ENCODE data around the gene PHF21B. TPM values are rescaled to one million over a fixed set of nuclear protein-coding genes. Genes with fewer than 3 reads are reported as not detected.

PHF21B gene
- total RNA-seq, 1 donor from 2014 or later: 19.0 TPM

DNA sequence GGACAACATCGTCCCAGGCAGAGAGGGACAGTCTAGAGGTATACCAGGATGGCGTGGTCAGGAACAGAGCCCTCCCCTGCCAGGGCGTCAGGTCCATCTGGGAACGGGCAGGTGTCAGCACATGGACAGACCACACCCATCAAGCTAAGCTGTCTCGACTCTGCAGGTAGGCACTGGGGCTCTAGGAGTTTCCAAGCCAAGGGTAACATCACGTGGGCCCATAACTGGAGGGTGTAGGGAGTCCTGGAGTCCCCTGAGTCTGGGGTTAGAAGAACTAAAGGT, 75.4 kb downstream of the PHF21B start:
- Mint-ChIP-seq H3K36me3 (no peaks in the 10 kb centered on the region), H3K4me3 (no peak overlapping the region), H3K4me1 (ENCODE audit: unreplicated experiment) (peaks cover 17% of the 10 kb centered on the region), H3K27me3 (peaks cover 3% of the 10 kb centered on the region), H3K9me3 (no peaks in the 10 kb centered on the region), H3K27ac (no peak overlapping the region)
- no peak for TF ChIP-seq CTCF (conservative IDR thresholded peaks at IDR 0.05)
- DNase-seq (ENCODE audit: extremely low spot score, unreplicated experiment): no peak

DNA sequence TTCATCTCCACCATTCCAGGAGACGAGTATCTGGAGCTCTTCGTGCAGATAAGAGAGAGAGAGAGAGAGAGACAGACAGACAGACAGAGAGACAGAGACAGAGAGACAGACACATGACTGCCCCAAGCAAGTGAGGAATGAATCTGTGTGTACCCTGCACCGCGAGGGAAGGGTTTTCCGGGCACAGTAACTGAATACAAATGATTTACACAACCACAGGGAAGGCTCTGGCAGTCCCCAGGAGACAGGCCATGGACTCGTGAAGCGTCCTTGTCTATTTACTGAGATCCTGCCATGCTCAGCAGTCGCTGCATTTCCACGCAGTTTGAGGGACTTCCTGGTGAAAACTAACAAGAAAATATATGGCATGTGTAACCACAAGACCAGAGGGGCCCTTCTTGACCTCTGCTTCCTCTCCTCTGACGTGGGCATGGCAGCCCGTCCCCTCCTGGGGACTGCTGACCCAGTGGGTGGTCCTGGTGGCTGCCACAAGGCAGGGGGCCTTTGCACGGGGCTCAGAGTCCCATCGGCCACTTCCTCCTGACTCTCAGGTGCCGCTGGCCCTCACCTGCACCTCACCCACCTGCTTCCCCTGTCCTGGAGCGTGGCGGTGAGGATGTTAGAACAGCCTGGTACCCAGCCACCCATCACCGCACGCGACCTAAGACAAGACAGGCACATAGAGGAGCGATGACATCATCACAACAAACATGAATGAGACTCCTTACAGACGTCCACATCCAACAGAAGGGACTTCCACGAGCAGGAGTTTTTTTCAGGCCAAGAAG, 75.9 kb downstream of the PHF21B start:
- no peak for DNase-seq (ENCODE audit: extremely low spot score, unreplicated experiment)
- Mint-ChIP-seq H3K9me3 (no peaks in the 10 kb centered on the region), H3K4me1 (ENCODE audit: unreplicated experiment) (peaks cover 20% of the 10 kb centered on the region), H3K36me3 (no peaks in the 10 kb centered on the region), H3K27me3 (peaks cover 8% of the 10 kb centered on the region), H3K27ac (no peak overlapping the region), H3K4me3 (no peak overlapping the region)
- no peak for TF ChIP-seq CTCF (conservative IDR thresholded peaks at IDR 0.05)

DNA sequence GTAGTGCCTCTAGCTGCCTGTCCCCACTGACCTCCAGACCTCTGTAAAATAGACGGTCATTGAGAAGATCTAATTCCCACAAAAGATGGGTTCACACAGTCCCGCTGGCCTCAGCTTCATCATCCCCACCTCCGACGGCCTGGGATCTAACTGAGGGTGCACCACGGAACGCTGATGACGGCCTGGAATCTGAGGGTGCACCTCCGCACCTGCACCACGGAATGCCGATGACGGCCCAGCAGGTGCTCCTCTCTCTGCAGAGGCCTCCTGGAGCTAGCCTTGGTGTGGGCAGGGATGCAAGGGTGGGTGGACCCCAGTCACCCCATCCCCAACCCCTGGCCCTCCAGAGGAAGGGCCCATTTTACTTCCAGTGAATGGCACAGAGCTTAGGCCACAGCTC, 77.3 kb downstream of the PHF21B start:
- TF ChIP-seq CTCF (conservative IDR thresholded peaks at IDR 0.05): no peak
- Mint-ChIP-seq H3K27me3 (peaks cover 10% of the 10 kb centered on the region), H3K9me3 (no peaks in the 10 kb centered on the region), H3K27ac (no peak overlapping the region), H3K36me3 (no peaks in the 10 kb centered on the region), H3K4me1 (ENCODE audit: unreplicated experiment) (peaks cover 28% of the 10 kb centered on the region), H3K4me3 (no peak overlapping the region)
- no peak for DNase-seq (ENCODE audit: extremely low spot score, unreplicated experiment)

GRCh38 chr22:44931766-44932165, 78.0 kb downstream of the PHF21B start:
- peaks cover 11% of the 10 kb centered on the region for H3K27me3 Mint-ChIP-seq
- H3K4me3 Mint-ChIP-seq: no peak overlapping the region
- no peak for TF ChIP-seq CTCF (conservative IDR thresholded peaks at IDR 0.05)
- no peaks in the 10 kb centered on the region for H3K9me3 Mint-ChIP-seq
- H3K4me1 Mint-ChIP-seq (ENCODE audit: unreplicated experiment): peaks cover 31% of the 10 kb centered on the region
- H3K36me3 Mint-ChIP-seq: no peaks in the 10 kb centered on the region
- DNase-seq (ENCODE audit: extremely low spot score, unreplicated experiment): no peak
- no peak overlapping the region for H3K27ac Mint-ChIP-seq

- Mint-ChIP-seq H3K4me3 (no peak overlapping the region), H3K27me3 (peaks cover 11% of the 10 kb centered on the region), H3K9me3 (no peaks in the 10 kb centered on the region), H3K4me1 (ENCODE audit: unreplicated experiment) (peaks cover 31% of the 10 kb centered on the region), H3K27ac (no peak overlapping the region), H3K36me3 (no peaks in the 10 kb centered on the region)
- no peak for TF ChIP-seq CTCF (conservative IDR thresholded peaks at IDR 0.05)
- DNase-seq (ENCODE audit: extremely low spot score, unreplicated experiment): no peak
These were observed 78.7 kb downstream of the PHF21B start for GRCh38 chr22:44931077-44931540.

DNA sequence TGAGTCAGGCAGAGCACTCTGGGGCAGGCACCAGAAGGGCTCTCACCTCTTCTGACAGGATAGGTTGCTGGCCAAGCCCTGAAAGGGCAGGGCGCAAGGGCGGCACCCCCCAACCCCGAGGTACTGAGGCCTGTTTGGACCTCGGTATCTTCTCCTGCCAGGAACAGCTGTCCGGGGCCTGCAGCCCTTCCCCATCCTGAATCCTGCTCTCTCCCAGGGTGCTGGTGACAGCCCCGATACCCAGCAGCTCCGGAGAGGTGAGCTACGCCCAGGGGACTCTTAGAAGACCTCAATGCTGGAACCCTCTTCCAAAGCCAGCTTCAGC, 79.1 kb downstream of the PHF21B start:
- H3K4me1 Mint-ChIP-seq (ENCODE audit: unreplicated experiment): peaks cover 31% of the 10 kb centered on the region
- no peak for TF ChIP-seq CTCF (conservative IDR thresholded peaks at IDR 0.05)
- H3K4me3 Mint-ChIP-seq: no peak overlapping the region
- no peaks in the 10 kb centered on the region for H3K9me3 Mint-ChIP-seq
- H3K36me3 Mint-ChIP-seq: no peaks in the 10 kb centered on the region
- H3K27me3 Mint-ChIP-seq: peaks cover 11% of the 10 kb centered on the region
- H3K27ac Mint-ChIP-seq: no peak overlapping the region
- no peak for DNase-seq (ENCODE audit: extremely low spot score, unreplicated experiment)
